DOHH2 (cell line): ENCODE results near the gene C12orf75.

Source experiments
- H3F3A ChIP-seq: fragments of 200-600 bp; sonication (generic), shearing (Covaris generic); 2 replicates; pipeline ENCODE4 v1.6.0; 2016; ENCODE audit warnings: antibody characterized with exemption, mild to moderate bottlenecking; ENCODE audit not compliant: control insufficient read depth, insufficient read depth
- H3K27ac ChIP-seq: fragments of 200-600 bp; sonication (generic); 2 replicates; pipeline ENCODE4 v1.5.1; 2014; ENCODE audit warnings: low read depth, mild to moderate bottlenecking, low read length, moderate library complexity
- H3K27me3 ChIP-seq: fragments of 200-600 bp; sonication (generic); 2 replicates; pipeline ENCODE4 v1.6.1; 2014; ENCODE audit warnings: mild to moderate bottlenecking, low read length, mixed read lengths; ENCODE audit not compliant: control insufficient read depth
- H3K36me3 ChIP-seq: fragments of 200-600 bp; sonication (generic); 2 replicates; pipeline ENCODE4 v1.6.1; 2014; ENCODE audit warnings: mild to moderate bottlenecking, low read length, moderate library complexity, mixed read lengths; ENCODE audit not compliant: control insufficient read depth
- H3K4me1 ChIP-seq: fragments of 200-600 bp; sonication (generic); 2 replicates; pipeline ENCODE4 v1.6.1; 2014; ENCODE audit warnings: mild to moderate bottlenecking, low read length, mixed read lengths; ENCODE audit not compliant: control insufficient read depth
- H3K4me2 ChIP-seq: fragments of 200-600 bp; sonication (generic); 2 replicates; pipeline ENCODE4 v1.6.0; 2014; ENCODE audit warnings: mild to moderate bottlenecking, low read length, moderate library complexity
- H3K4me3 ChIP-seq: fragments of 200-600 bp; sonication (generic); 2 replicates; pipeline ENCODE4 v1.5.1; 2014; ENCODE audit warnings: mild to moderate bottlenecking, low read length, mixed read lengths
- H3K79me2 ChIP-seq: fragments of 200-600 bp; sonication (generic); 2 replicates; pipeline ENCODE4 v1.6.1; 2014; ENCODE audit warnings: mild to moderate bottlenecking, low read length, mixed read lengths; ENCODE audit not compliant: control insufficient read depth
- H3K9me2 ChIP-seq: fragments of 200-600 bp; sonication (generic); replicated peaks from 2 replicates; pipeline ENCODE4 v1.6.1; 2014; ENCODE audit warnings: mild to moderate bottlenecking, low read length, mixed read lengths; ENCODE audit not compliant: control insufficient read depth
- H3K9me3 ChIP-seq: fragments of 200-600 bp; sonication (generic); 2 replicates; pipeline ENCODE4 v1.6.1; 2014; ENCODE audit warnings: antibody characterized with exemption, low read length, mixed read lengths; ENCODE audit not compliant: control insufficient read depth, insufficient read depth
- H4K20me1 ChIP-seq: fragments of 200-600 bp; sonication (generic); 2 replicates; pipeline ENCODE4 v1.6.0; 2014; ENCODE audit warnings: low read depth, mild to moderate bottlenecking, antibody characterized with exemption, low read length, moderate library complexity; ENCODE audit not compliant: control insufficient read depth, insufficient read depth
- CTCF ChIP-seq: fragments of 200-600 bp; sonication (generic); IDR thresholded peaks from one replicate; pipeline ENCODE4 v1.5.1; 2014; ENCODE audit warnings: antibody characterized with exemption, mild to moderate bottlenecking, low read depth, low read length; ENCODE audit not compliant: poor library complexity, severe bottlenecking
- EZH2phosphoT487 ChIP-seq: fragments of 200-600 bp; sonication (generic); IDR thresholded peaks from 2 replicates; pipeline ENCODE4 v1.6.1; 2017; ENCODE audit warnings: borderline replicate concordance, mild to moderate bottlenecking, antibody characterized with exemption, low read length, moderate library complexity, mixed read lengths

C12orf75 gene

GRCh38 chr12:105393587-105393986 is 63.1 kb downstream of the C12orf75 start:
- Histone ChIP-seq H4K20me1 (no peaks in the 10 kb centered on the region), H3K36me3 (no peaks in the 10 kb centered on the region), H3K4me2 (no peak overlapping the region), H3K27ac (no peak overlapping the region), H3K4me1 (no peaks in the 10 kb centered on the region), H3K79me2 (no peaks in the 10 kb centered on the region), H3K9me2 (no peaks in the 10 kb centered on the region), H3K4me3 (no peak overlapping the region), H3F3A (no peaks in the 10 kb centered on the region), H3K9me3 (no peaks in the 10 kb centered on the region), H3K27me3 (no peaks in the 10 kb centered on the region)
- TF ChIP-seq CTCF (no peak), EZH2phosphoT487 (no peak)

DNA sequence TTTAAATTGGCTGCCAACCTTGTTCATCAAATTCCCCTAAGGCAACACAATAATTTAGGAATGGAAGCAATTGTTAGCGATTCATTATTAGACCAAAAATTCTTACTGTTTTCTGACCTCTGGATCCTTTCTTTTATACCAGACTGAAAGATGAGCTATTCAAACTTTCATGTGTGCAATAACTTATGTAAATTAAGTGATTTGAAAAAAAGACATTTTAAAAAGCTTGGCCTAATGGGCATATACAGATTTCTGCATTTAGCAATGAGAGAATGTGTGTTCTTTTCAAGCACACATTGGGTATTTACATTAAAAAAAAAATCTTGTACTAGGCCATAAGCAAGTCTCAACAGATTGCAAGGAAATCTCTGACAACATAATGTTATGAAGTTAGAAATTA is 65.5 kb downstream of the C12orf75 start:
- no peaks in the 10 kb centered on the region for H3K36me3 ChIP-seq
- H3K79me2 ChIP-seq = no peaks in the 10 kb centered on the region
- no peak overlapping the region for H3K4me3 ChIP-seq
- H4K20me1 ChIP-seq = no peaks in the 10 kb centered on the region
- no peak overlapping the region for H3K4me2 ChIP-seq
- H3K9me2 ChIP-seq = no peaks in the 10 kb centered on the region
- H3K9me3 ChIP-seq = no peaks in the 10 kb centered on the region; the same call in 1 of the 2 replicates
- TF ChIP-seq EZH2phosphoT487 (no peak), CTCF (no peak)
- H3K27me3 ChIP-seq = no peaks in the 10 kb centered on the region
- H3K4me1 ChIP-seq = no peaks in the 10 kb centered on the region
- H3K27ac ChIP-seq = no peak overlapping the region
- H3F3A ChIP-seq = no peaks in the 10 kb centered on the region

GRCh38 chr12:105396983-105397382 is 66.5 kb downstream of the C12orf75 start:
- TF ChIP-seq CTCF (no peak), EZH2phosphoT487 (no peak)
- H3F3A ChIP-seq = no peaks in the 10 kb centered on the region

More at GRCh38 chr12:105396983-105397382, 66.5 kb downstream of the C12orf75 start:
- no peaks in the 10 kb centered on the region for H3K36me3 ChIP-seq
- H3K4me2 ChIP-seq = no peak overlapping the region
- no peak overlapping the region for H3K4me3 ChIP-seq
- H3K79me2 ChIP-seq = no peaks in the 10 kb centered on the region
- H3K9me2 ChIP-seq = no peaks in the 10 kb centered on the region
- H3K27me3 ChIP-seq = no peaks in the 10 kb centered on the region
- H3K4me1 ChIP-seq = no peaks in the 10 kb centered on the region
- no peak overlapping the region for H3K27ac ChIP-seq
- no peaks in the 10 kb centered on the region for H4K20me1 ChIP-seq
- no peaks in the 10 kb centered on the region; the same call in 1 of the 2 replicates for H3K9me3 ChIP-seq
